ENCODE data around the gene MRTFA. TPM values are rescaled to one million over a fixed set of nuclear protein-coding genes. Genes with fewer than 3 reads are reported as not detected.

MRTFA gene
- total RNA-seq, 6 donors from 2014 or later, result 47.9 to 178 (median 61.3) TPM

DNA sequence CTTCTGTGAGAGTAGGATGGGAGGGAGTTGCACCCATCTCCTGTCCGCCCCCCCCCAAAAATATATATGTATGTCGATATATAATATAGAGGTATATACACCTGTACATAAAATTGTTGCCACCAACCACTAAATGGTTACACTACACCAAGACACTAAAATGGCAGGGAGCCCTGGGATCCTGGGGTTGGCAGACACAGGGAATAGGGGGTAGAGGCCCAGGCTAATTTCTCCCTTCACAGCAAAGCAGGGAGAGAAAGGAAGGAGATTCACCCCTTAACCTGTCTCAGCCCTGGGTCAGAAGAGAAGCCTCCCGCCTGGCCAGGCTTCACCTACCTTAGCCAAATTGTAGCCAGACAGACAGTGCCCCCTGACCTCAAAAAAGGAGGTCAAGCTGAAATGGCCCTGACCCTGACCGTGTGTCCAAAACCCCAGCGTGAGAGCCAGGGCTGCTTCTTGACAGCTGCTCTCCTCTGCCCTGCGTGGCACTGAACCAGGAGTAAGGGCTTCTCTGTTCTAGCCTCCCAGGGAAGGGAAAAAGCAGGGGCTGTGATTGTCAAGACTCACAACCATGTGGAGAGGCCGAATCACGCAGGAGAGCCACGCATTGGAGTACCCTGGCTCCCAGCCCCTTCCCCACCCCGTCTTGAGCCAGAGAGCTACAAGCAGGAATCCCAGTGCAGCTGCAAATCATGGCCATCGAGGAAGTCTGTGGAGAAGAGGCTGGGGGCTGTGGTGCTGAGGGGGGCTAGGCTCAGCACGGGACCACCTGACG, 225.6 kb downstream of the MRTFA start:
- WGBS, 2 donors, result 89 to 95% methylated on average over 11 to 13 of the region's 13 CpGs
- no peaks in the 10 kb centered on the region for H3K9me3 ChIP-seq
- H3K4me3 ChIP-seq, result no peak overlapping the region
- no peak for ATAC-seq (ENCODE audit: low FRiP score in 2 of 2)
- no peak for TF ChIP-seq EP300 (IDR thresholded peaks at IDR 0.05)
- TF ChIP-seq, protein P1, sequence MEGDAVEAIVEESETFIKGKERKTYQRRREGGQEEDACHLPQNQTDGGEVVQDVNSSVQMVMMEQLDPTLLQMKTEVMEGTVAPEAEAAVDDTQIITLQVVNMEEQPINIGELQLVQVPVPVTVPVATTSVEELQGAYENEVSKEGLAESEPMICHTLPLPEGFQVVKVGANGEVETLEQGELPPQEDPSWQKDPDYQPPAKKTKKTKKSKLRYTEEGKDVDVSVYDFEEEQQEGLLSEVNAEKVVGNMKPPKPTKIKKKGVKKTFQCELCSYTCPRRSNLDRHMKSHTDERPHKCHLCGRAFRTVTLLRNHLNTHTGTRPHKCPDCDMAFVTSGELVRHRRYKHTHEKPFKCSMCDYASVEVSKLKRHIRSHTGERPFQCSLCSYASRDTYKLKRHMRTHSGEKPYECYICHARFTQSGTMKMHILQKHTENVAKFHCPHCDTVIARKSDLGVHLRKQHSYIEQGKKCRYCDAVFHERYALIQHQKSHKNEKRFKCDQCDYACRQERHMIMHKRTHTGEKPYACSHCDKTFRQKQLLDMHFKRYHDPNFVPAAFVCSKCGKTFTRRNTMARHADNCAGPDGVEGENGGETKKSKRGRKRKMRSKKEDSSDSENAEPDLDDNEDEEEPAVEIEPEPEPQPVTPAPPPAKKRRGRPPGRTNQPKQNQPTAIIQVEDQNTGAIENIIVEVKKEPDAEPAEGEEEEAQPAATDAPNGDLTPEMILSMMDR (IDR thresholded peaks at IDR 0.05), result no peak
- TF ChIP-seq POLR2A (IDR thresholded peaks at IDR 0.05), result no peak
- no peak for TF ChIP-seq POLR2AphosphoS5 (IDR thresholded peaks at IDR 0.05)
- no peaks in the 10 kb centered on the region for H3K27me3 ChIP-seq
- peaks cover 3 to 13% (median 10%) of the 10 kb centered on the region in 4 donors for H3K4me1 ChIP-seq
- peaks cover 30 to 67% (median 56%) of the 10 kb centered on the region in 4 donors for H3K36me3 ChIP-seq
- DNase-seq, result no peak
- no peak overlapping the region for H3K27ac ChIP-seq

DNA sequence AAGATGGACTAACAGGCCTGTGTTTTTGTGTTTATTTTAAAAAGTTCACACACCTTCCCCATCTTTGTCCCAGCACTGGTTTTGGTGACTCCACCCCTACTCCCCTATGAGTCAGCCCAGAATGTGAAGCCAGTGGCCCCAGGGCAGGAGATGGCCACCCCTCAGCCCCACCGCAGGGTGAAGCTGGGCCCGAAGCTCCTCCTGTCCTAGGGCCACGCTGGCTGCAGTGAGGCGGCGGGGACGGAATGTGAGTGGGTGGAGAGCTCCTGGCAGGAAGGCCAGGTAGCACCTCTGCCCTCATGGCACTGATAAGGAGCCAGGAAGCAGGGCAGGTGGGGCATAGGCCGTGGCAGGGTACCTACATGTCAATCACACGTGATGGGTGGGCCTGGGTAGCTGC, 226.2 kb downstream of the MRTFA start:
- H3K4me1 ChIP-seq, result peaks cover 0 to 6% (median 4%) of the 10 kb centered on the region in 4 donors
- no peaks in the 10 kb centered on the region for H3K9me3 ChIP-seq
- ATAC-seq (ENCODE audit: low FRiP score in 2 of 2) (no peak), DNase-seq (peak in 1 of 2 donors; percentile 45)
- no peaks in the 10 kb centered on the region for H3K27me3 ChIP-seq
- no peak overlapping the region for H3K27ac ChIP-seq
- 85 to 96% methylated on average over 8 of the region's 8 CpGs for WGBS, 2 donors
- H3K4me3 ChIP-seq, result no peak overlapping the region
- H3K36me3 ChIP-seq, result peaks cover 32 to 73% (median 62%) of the 10 kb centered on the region in 4 donors
- TF ChIP-seq POLR2A (IDR thresholded peaks at IDR 0.05) (no peak), POLR2AphosphoS5 (IDR thresholded peaks at IDR 0.05) (no peak), EP300 (IDR thresholded peaks at IDR 0.05) (no peak)
- TF ChIP-seq, protein P1 (IDR thresholded peaks at IDR 0.05), result no peak

DNA sequence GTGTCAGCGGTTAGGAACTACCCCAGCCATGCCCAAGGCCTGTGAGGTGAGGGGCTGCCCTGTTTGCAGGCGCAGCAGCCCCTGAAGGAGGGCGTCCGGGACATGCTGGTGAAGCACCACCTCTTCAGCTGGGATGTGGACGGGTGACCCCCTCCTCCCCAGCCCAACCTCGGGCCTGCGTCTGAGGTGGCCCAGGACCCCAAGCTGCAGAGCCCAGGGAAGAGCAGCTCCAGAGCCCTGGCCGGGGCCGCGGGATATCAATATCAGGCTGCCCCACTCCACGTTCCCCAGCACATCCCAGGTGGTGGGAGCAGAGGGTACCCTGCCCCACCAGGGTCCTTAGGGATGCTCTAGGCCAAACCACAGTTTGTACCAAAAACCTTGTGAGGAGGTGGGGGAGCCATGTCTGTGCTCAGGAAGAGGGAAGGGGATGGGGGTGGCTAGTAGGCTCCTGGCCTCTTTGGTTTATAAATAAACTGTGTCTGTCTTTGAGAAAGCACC, 226.9 kb downstream of the MRTFA start:
- H3K4me1 ChIP-seq, result peaks cover 0 to under 1% (median 0%) of the 10 kb centered on the region in 4 donors
- ATAC-seq (ENCODE audit: low FRiP score in 2 of 2) (no peak), DNase-seq (peak in 1 of 2 donors; percentile 64)
- no peaks in the 10 kb centered on the region for H3K9me3 ChIP-seq
- H3K27ac ChIP-seq, result no peak overlapping the region
- H3K27me3 ChIP-seq, result no peaks in the 10 kb centered on the region
- TF ChIP-seq EP300 (IDR thresholded peaks at IDR 0.05), result no peak
- no peak for TF ChIP-seq POLR2A (IDR thresholded peaks at IDR 0.05)
- no peak for TF ChIP-seq POLR2AphosphoS5 (IDR thresholded peaks at IDR 0.05)
- TF ChIP-seq, protein P1 (IDR thresholded peaks at IDR 0.05), result no peak
- peaks cover 32 to 79% (median 68%) of the 10 kb centered on the region in 4 donors for H3K36me3 ChIP-seq
- H3K4me3 ChIP-seq, result no peak overlapping the region
- 94 to 100% methylated on average over 3 to 9 of the region's 11 CpGs for WGBS, 2 donors

DNA sequence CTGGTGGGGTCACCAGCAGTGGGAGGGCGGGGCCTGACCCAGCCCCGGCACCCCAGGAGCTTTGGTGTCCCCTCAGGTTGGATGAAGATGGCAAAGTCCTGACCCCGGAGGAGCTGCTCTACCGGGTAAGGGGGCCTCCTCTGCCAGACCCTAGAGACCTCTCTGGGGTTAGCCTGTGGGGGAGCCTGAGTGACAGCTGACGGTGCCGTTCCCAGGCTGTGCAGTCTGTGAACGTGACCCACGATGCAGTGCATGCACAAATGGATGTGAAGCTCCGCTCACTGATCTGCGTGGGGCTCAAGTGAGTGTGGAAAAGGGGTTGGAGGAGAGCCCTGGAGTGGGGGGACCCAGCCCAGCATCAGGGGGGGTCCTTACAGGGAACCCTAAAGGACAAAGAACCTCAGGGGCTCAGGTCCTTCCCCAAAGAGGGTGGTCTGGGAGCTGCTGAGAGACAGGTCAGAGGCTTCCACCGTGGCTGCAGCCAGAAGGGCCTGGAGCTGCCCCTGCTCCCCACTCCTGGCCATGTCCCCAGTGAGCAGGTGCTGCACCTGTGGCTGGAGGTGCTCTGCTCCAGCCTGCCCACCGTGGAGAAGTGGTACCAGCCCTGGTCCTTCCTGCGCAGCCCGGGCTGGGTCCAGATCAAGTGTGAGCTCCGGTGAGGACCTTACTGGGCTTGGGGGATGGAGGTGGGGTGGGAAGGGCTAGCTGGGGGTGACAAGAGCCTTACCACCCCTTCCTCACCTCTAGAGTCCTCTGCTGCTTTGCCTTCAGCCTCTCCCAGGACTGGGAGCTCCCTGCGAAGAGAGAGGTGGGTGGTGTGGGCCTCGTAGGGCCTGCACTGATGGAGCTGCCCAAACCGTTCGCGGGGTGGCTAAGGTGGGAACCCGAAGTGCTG, 227.6 kb downstream of the MRTFA start:
- ATAC-seq (ENCODE audit: low FRiP score in 2 of 2) (no peak), DNase-seq (no peak)
- Histone ChIP-seq H3K4me1 (no peaks in the 10 kb centered on the region), H3K9me3 (no peaks in the 10 kb centered on the region), H3K4me3 (no peak overlapping the region), H3K36me3 (peaks cover 32 to 86% (median 74%) of the 10 kb centered on the region in 4 donors), H3K27ac (no peak overlapping the region), H3K27me3 (no peaks in the 10 kb centered on the region)
- TF ChIP-seq POLR2AphosphoS5 (IDR thresholded peaks at IDR 0.05), result no peak
- no peak for TF ChIP-seq EP300 (IDR thresholded peaks at IDR 0.05)
- TF ChIP-seq, protein P1 (IDR thresholded peaks at IDR 0.05), result no peak
- no peak for TF ChIP-seq POLR2A (IDR thresholded peaks at IDR 0.05)
- WGBS, 2 donors, result 86 to 98% methylated on average over 16 to 17 of the region's 21 CpGs
